HCT116 (cell line): ENCODE data around the gene PRKAG2.

Source experiments
- CEBPB ChIP-seq: IDR thresholded peaks from 2 replicates; pipeline ENCODE4 v1.6.1; 2012; ENCODE audit warnings: low read depth
- CTCF ChIP-seq, 3 experiments: fragments of 200-600 bp in 1 of 3; sonication (generic) in 1 of 3; IDR thresholded peaks in 2 of 3; conservative IDR thresholded peaks in 1 of 3; 2 replicates each; pipeline ENCODE4 v1.5.1; 2012 to 2017; ENCODE audit warnings: low read depth in 2 of 3, low read length in 2 of 3, antibody characterized with exemption in 1 of 3, borderline replicate concordance in 1 of 3, control low read depth in 1 of 3, mild to moderate bottlenecking in 1 of 3, mixed read lengths in 1 of 3, mixed run types in 1 of 3, moderate library complexity in 1 of 3; ENCODE audit not compliant: insufficient read depth in 1 of 3
- EGR1 ChIP-seq: IDR thresholded peaks from 2 replicates; pipeline ENCODE4 v1.6.1; 2012; ENCODE audit warnings: low read depth
- EZH2 ChIP-seq: fragments of 200-600 bp; sonication (generic); IDR thresholded peaks from 2 replicates; pipeline ENCODE4 v1.6.1; 2017; ENCODE audit warnings: antibody characterized with exemption, mixed run types
- EZH2phosphoT487 ChIP-seq: fragments of 200-600 bp; IDR thresholded peaks from 2 replicates; pipeline ENCODE4 v1.6.1; 2018; ENCODE audit warnings: antibody characterized with exemption, borderline replicate concordance
- POLR2A ChIP-seq: IDR thresholded peaks from 2 replicates; pipeline ENCODE4 v1.7.0; 2011; ENCODE audit warnings: borderline replicate concordance; ENCODE audit not compliant: insufficient read depth, insufficient read length; ENCODE audit errors: extremely low read depth
- POLR2AphosphoS5 ChIP-seq: IDR thresholded peaks from 2 replicates; pipeline ENCODE4 v1.6.1; 2011; ENCODE audit warnings: mild to moderate bottlenecking, low read depth, low read length, moderate library complexity
- REST ChIP-seq: IDR thresholded peaks from 2 replicates; pipeline ENCODE4 v1.6.1; 2012; ENCODE audit warnings: low read depth
- SP1 ChIP-seq: IDR thresholded peaks from 2 replicates; pipeline ENCODE4 v1.6.1; 2012; ENCODE audit warnings: low read depth
- ZBTB33 ChIP-seq: IDR thresholded peaks from 2 replicates; pipeline ENCODE4 v1.6.1; 2011; ENCODE audit warnings: mild to moderate bottlenecking, low read length, moderate library complexity; ENCODE audit not compliant: insufficient replicate concordance; ENCODE audit errors: extremely low read depth
- ZFX ChIP-seq: fragments of 450-650 bp; IDR thresholded peaks from 2 replicates; pipeline ENCODE4 v1.6.1; 2017
- ZNF274 ChIP-seq: fragments of 200-500 bp; sonication (Bioruptor generic); IDR thresholded peaks from 2 replicates; pipeline ENCODE4 v1.6.1; 2014; ENCODE audit warnings: mild to moderate bottlenecking, low read depth, low read length, inconsistent platforms
- TF ChIP-seq, protein P1 (sequence below): IDR thresholded peaks from 2 replicates; pipeline ENCODE4 v1.6.1; 2012

GRCh38 chr7:151710121-151710640 lies 166.7 kb downstream of the PRKAG2 start:
- TF ChIP-seq POLR2A (no peak), POLR2AphosphoS5 (no peak), CTCF (IDR thresholded peaks at IDR 0.05 in 2 of 3, conservative IDR thresholded peaks at IDR 0.05 in 1 of 3; ENCODE audit: borderline replicate concordance in 1 of 3, insufficient read depth in 1 of 3, low read depth in 2 of 3, low read length in 2 of 3) (no peak), EZH2 (no peak), SP1 (no peak), EGR1 (no peak), ZFX (no peak), CEBPB (no peak), EZH2phosphoT487 (no peak), ZNF274 (no peak), ZBTB33 (no peak), REST (no peak)
- TF ChIP-seq, protein P1, sequence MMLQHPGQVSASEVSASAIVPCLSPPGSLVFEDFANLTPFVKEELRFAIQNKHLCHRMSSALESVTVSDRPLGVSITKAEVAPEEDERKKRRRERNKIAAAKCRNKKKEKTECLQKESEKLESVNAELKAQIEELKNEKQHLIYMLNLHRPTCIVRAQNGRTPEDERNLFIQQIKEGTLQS, result no peak
